Stimulated activated naive CD4-positive, alpha-beta T cell (primary cell): ENCODE measurements around the gene ZDHHC14.

ENCODE experiments used
- DNase-seq, 6 experiments: peaks; one replicate each; lab custom pipeline; 2025; lab: John Stamatoyannopoulos, UW

Gene ZDHHC14

GRCh38 chr6:157518397-157519250 lies 137.6 kb downstream of the ZDHHC14 start:
- DNase-seq, result no peak

GRCh38 chr6:157519255-157520116 lies 138.5 kb downstream of the ZDHHC14 start:
- DNase-seq, result no peak

- DNase-seq, result no peak
Measured at GRCh38 chr6:157520117-157520406, 139.1 kb downstream of the ZDHHC14 start.

- no peak for DNase-seq
Measured at GRCh38 chr6:157520596-157521361, 139.8 kb downstream of the ZDHHC14 start.

GRCh38 chr6:157521362-157522335 lies 140.7 kb downstream of the ZDHHC14 start:
- no peak for DNase-seq

- no peak for DNase-seq
Measured at GRCh38 chr6:157522472-157522871, 141.5 kb downstream of the ZDHHC14 start.

GRCh38 chr6:157524735-157525134 lies 143.7 kb downstream of the ZDHHC14 start:
- no peak for DNase-seq

GRCh38 chr6:157525292-157525889 lies 144.4 kb downstream of the ZDHHC14 start:
- DNase-seq, result no peak

GRCh38 chr6:157525918-157526425 lies 145.0 kb downstream of the ZDHHC14 start:
- DNase-seq, result no peak

GRCh38 chr6:157527471-157527907 lies 146.5 kb downstream of the ZDHHC14 start:
- DNase-seq, result peak in 3 of 6 experiments; percentile 14 to 20 (median 20)

- no peak for DNase-seq
Measured at GRCh38 chr6:157528931-157529653, 148.1 kb downstream of the ZDHHC14 start.

GRCh38 chr6:157529654-157530039 lies 148.7 kb downstream of the ZDHHC14 start:
- DNase-seq, result no peak

GRCh38 chr6:157530126-157530525 lies 149.1 kb downstream of the ZDHHC14 start:
- no peak for DNase-seq

- DNase-seq, result no peak
Measured at GRCh38 chr6:157530724-157531168, 149.8 kb downstream of the ZDHHC14 start.

- no peak for DNase-seq
Measured at GRCh38 chr6:157531169-157531985, 150.4 kb downstream of the ZDHHC14 start.

GRCh38 chr6:157531986-157532365 lies 151.0 kb downstream of the ZDHHC14 start:
- DNase-seq, result no peak

- no peak for DNase-seq
Measured at GRCh38 chr6:157533048-157533871, 152.3 kb downstream of the ZDHHC14 start.
